PFSK-1 (cell line): ENCODE data around the gene LENG9.

Experiments
- FOXP2 ChIP-seq: optimal IDR thresholded peaks from 2 replicates; pipeline ENCODE3; 2011; ENCODE audit warnings: borderline replicate concordance, control low read depth, inconsistent platforms; ENCODE audit not compliant: insufficient read depth; ENCODE audit errors: extremely low read length, extremely low read depth
- POLR2AphosphoS5 ChIP-seq: IDR thresholded peaks from 2 replicates; pipeline ENCODE4 v1.6.1; 2012; ENCODE audit warnings: low read depth, mild to moderate bottlenecking, control low read depth, low read length, moderate library complexity

- TF ChIP-seq POLR2AphosphoS5 (no peak), FOXP2 (no peak)
Observed at GRCh38 chr19:54415208-54415900, 48.2 kb downstream of the LENG9 start, which contains the start of gene TTYH1.
